Stimulated activated CD8-positive, alpha-beta memory T cell treated with anti-CD3 and anti-CD28 coated beads, Interleukin-7, amount 100 ng/mL, for 24 hours (primary cell): Measurements from ENCODE around the gene PDZRN3.

Source experiments
- DNase-seq: peaks from one replicate; pipeline ENCODE4 v3.0.0-alpha.2; 2020; ENCODE audit warnings: low read depth

Gene PDZRN3

DNA sequence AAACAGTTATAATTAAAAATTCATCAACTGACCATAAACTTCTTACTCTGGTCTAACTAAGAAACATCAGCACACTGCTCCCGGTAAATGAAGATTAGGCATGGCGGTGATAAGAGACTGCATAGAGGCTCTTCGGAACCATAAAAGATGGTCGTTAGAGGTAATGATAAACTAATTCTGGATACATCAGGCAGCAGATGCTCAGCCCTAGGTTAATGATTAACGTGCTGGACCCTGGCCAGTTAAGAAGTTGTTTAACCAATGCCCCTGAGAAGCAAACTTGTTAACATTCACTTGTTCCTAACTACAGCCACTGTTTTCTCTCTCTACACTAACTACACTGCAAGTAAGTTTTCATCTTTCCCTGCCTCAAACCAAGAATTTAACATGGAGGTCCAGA is 111.5 kb downstream of the PDZRN3 start:
- no peak for DNase-seq

DNA sequence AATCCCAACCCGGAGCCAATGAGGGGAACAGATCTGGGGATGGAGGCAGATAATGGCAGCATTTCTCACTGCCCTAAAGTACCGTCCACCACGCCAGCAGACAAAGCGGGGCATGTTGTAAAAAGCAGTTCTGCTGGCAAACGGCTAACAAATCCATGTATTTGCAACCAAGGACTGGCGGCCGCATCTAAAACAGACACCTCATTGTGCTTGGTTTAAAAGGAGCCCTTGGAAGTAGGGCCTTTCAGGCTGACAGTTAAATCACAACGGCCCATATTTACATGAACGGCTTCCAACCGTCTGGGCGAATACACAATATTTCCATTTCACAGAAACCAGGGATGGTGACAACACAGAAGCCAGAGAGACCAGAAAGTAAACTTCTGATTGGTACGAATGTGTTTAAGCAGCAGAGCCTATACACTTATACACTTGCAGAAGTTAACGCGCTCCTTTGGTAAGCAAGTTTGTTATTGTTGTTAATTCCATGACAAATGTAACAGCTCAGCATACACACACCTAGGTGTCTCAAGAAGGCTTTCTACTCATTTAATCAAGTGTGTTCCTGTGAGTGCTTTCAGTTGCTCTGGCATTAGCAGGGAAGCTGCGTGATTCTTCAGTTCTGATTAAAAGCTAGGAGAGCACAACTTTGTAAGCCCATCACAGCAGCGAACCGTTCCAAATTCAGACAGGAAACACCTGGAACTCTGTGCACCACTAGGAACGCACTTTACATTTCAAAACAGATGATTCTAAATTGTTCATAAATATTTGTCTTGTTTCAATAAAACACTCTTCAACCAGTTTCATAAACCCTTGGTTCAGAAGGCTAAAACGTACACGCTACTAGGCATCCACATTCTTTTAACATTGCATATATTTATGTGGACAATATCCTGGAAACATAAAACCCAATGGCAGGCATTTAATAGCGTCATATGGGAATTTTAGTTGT is 112.9 kb downstream of the PDZRN3 start:
- no peak for DNase-seq

DNA sequence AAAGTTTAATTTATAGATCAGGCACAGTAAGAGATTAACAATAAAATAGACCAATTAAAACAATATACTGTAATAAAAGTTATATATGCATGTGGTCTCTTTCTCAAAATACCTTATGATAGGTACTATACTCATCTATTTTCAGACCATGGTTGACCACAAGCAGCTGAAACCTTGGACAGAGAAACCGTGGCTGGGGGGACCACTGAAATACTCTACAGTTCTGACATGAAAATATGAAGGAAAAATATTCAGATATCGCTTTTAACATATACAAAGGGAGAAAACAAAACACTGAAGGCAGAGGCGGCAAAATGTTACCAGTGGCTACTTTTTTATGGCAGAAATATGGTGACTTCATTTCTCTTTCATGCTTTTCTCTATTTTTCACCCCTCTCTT is 114.0 kb downstream of the PDZRN3 start:
- no peak for DNase-seq

DNA sequence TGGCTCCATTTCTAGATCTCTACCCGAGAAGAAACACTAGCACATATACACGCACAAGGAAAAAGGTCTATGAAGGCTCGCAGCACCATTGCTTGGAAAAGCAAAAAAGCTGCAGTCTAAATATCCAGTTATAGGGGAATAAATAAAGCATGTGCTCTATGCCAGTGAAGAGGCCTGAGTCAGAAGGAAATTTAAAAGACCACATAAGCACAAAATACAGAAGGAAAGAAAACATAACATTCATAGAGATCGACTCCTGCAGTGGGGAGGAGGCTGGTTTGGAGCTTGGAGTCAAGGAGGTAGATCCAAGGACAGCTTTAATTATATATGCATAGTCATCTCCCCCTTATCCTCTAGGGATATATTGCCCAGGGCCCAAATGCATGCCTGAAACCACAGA is 114.4 kb downstream of the PDZRN3 start:
- DNase-seq = no peak

DNA sequence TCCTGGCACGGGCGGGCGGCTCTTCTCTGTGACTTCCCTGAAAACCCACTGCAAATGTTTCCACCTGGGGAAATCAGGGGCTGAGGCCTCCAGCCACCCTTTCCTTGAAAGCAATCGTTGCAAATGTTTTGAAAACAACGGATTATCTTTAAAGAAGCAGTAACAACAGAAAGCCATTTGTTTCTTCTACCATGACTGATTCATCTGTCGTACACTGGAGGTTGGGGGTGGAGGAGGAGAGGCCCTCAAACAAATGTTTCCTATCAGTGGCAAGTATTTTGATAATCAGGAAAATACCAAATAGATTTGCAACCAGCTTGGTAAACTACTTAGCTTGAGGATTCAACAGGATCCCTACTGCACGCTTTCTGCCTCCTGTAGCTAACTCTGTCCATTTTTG is 114.9 kb downstream of the PDZRN3 start:
- DNase-seq = no peak

DNA sequence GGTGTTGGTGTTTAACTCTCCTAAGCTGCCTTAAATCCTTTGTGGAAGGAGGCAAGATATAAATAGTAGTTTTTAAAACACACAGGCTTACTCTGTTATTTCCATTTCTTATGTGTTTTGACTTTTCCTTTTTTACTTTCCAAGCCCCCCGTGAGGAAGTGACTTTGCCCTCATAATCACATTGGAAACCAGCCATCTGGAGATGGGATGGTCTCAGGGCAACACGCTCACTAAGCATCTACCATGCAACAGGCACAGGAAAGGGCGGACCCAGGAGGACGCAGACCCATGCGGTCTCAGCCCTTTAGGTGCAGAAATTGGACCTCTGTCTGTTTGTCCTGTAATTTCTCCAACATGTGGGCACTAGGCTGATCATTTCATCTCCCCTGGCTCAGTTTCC is 115.7 kb downstream of the PDZRN3 start:
- DNase-seq = no peak

DNA sequence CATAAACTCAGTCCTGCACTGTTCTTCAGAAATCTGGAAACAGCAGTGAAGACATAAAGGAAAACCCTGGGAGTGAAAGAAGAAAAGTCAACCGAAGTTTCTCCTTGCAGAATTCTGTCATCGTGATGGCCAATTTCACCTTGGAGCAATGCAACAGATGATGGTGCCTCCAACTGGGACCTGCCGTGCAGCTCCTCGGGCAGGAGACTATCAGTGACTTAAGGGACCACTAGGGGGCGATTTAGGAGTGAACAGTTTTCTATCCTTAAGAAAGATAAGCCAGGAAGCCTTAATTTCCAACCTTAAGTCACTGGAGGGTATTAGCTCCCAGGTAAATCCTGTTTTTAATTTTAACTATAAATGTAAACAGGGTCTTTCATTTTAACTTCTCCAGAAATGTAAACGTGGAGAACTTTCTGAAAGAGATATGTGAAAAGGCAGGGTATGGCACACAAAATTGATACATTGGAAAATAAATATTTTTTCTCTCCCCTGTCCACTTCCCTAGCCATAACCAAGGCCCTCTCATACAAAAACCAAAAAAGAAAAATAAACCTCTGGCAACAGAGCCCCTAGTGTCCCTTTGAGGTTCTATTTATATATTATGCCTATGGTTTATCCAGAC is 116.3 kb downstream of the PDZRN3 start:
- no peak for DNase-seq

DNA sequence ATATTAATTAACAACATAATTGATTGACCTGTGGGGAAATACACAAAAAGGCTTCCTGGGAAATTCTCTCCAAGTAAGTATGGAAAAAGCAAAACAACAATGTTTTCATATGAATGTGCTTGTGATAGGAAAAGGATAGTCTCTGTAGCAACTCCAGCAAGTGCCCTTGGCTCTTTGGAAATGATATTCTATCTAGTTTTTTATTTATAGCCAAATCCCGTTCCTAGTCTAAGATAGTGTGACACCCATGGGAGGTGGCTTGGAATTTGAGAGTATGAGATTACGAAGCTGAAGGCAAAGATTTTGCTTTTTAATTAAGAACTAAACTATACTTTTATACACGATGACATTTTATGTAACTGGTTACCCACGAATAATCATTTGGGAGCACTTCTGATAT is 119.9 kb downstream of the PDZRN3 start:
- no peak for DNase-seq

DNA sequence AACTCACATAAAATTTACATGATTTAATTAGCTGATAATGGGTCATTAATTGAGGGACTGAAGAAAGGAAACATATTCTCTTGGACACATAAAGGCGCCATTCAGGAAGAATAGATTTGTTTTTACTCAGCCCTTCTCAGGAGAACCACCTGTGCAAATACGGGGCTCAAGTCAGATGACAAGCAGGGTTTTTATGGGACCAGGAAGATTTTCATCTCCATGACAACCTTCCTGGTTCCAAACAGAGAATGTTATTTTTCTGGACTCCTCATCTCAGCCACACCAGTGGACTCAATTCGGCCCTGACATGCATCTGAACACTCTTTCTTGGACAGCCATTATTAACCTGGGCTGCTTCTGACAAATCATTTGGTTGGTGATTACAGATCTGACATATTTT is 120.5 kb downstream of the PDZRN3 start:
- DNase-seq = no peak

DNA sequence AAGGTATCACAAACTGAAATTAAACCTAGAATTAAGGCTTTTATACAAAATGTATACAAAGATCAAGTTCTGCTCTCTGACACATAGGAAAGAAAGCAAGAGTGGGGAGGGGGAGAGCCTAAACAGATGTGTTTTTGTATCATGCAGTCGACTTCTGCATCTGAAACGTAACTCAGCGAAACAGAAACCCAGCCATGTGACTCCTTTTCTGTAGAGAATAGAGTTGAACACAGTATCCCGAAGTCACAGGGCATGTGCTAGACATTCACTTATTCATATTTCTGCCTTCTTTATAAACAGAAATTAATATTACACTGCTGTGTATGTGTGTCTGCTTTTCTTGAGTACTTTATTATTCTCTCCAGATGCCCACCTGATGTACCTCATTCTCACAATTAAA is 121.0 kb downstream of the PDZRN3 start:
- no peak for DNase-seq

DNA sequence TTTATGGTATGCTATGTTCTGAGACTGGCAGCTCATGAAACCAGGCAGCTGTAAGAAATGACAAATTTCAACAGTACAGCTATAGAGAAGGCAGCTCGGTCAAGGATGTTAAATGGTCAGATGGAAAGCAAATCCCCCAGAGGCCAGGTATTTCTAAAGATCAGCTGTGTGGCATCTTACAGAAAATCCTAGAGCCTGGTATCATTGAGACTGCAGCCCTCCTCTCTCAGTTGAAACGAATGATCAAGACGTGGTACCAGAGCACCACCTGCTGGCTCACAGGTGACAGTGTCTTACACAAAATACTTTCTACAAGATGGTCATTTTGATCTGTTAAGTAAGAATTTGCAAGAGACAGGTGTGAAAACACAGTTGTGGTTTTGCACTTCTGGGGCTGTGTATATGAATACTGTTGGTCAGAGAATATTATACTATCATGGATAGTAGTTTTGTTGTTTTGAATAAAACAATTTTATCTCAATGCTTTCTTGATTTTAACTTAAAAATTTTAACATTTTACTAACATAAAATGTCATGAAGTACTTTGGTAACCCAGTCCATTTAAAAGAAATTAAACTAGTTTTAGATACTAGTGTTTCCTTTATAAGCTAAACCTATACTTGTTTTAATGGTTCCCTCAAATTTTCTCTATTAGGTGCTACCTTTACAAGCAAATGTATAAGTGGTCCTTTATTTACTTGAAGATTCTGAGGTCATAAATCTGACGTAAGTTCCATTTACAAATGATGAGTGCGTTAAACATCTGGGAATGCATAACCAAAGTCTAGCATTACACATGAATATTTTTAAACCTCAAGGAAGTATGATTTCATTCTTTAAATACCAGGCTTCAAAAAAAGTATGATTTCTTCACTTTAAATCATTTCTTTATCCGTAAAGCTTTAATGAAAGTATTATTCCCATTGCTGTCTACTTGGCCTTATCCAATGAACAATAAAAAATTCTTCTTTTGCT is 121.8 kb downstream of the PDZRN3 start:
- DNase-seq = peak; percentile 18

DNA sequence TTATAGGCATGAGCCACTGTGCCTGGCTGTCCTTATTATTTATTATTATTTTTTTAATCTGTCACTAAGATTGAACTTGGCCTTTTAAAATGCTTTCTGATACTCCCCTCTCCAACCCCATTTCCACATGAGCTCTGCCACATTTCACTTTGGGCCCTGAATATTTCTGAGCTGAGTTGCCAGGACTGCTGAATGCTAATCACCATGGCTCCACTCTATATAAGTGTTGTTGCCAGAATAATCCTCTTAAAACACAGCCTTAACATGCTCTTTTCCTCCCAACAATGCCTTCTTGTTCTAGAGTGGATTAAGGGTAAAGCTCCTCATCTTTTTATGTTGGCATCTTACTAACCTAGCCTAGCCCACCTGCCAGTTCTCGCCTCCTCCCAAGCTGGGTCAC is 124.4 kb downstream of the PDZRN3 start:
- no peak for DNase-seq

DNA sequence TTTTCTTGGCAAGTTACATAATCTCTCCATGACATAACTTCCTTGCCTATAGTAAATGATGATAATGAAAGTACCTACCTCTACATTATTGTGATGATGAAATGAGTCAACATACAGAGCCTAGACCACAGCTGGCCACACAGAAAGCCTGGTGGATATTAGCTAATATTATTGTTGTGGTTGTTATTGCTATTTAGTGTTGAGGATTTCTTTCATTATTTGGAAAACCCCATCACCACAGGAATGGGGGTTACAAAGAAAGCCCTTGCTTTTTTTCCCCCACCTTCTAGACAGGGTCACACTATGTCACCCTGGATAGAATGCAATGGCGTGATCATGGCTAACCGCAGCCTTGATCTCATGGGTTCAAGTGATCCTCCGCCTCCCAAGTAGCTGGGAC is 125.0 kb downstream of the PDZRN3 start:
- no peak for DNase-seq

DNA sequence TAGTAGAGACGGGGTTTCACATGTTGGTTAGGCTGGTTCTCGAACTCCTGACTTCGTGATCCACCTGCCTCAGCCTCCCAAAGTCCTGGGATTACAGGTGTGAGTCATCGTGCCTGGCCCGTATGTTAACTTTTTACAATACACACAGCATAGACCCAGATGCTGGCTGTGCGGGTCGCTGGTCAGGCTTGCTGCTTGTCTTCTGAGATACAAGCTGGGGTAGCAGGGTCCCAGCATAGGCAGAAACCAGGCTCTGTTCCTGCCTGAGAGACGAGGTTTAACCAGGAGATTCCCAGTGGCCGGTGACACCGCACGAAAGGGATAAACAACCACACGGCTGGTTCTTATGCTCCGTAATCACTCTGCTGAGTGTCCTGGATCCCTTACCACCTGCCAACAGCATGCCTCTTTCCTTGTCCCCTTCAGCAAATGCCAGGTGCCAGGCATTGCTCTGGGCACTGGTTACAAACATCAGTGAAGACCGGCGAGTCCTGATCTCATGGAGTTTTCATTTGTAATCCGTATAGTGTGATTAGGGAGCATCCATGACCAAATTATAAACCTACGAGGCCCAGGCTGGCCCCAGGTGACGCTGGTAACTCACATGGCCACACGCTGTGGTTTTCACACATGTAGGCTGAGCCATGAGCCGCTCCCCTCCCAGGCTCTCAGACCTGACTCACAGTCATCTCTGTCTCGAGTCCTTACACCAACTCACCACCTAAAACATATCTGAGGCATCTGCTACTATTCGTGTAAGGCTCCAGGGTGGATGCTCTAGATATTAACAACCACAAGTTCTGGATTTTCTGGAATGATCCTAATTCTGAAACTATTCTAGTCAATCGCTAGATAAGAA is 125.7 kb downstream of the PDZRN3 start:
- DNase-seq = no peak

DNA sequence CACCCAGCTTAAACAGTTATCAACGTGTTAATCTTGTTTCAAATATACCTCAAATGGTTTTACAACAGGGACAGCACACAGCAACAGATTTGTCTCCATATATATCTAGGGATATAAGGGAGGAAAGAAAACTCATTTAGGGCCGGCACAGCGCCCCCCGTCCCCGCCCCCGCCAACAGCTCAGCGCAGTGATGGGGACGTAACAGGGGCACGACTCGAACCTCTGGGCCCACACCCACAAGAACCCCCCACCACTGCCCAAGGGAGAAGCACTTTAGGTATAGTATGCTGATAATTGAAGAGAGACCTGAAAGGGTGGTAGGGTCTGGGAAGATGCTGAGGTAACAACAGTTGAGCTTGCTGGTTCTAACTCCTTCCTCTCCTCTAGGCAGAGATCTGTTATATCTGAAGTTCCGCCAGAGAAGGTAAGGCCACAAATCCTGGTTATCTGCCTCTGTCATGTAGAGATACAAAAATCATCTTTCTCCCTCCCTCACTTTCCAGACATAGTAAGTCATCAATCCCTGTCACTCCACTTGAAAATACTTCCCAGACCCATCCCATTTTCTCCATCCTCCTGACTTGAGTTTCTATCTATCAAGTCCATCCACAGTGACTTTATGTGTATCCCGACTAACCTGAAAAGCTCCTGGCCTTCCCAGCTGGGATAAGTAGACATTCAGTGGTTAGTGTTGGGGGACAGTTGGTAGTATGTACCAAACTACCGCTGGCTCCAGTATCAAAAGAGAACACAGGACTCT is 126.9 kb downstream of the PDZRN3 start:
- DNase-seq = no peak

DNA sequence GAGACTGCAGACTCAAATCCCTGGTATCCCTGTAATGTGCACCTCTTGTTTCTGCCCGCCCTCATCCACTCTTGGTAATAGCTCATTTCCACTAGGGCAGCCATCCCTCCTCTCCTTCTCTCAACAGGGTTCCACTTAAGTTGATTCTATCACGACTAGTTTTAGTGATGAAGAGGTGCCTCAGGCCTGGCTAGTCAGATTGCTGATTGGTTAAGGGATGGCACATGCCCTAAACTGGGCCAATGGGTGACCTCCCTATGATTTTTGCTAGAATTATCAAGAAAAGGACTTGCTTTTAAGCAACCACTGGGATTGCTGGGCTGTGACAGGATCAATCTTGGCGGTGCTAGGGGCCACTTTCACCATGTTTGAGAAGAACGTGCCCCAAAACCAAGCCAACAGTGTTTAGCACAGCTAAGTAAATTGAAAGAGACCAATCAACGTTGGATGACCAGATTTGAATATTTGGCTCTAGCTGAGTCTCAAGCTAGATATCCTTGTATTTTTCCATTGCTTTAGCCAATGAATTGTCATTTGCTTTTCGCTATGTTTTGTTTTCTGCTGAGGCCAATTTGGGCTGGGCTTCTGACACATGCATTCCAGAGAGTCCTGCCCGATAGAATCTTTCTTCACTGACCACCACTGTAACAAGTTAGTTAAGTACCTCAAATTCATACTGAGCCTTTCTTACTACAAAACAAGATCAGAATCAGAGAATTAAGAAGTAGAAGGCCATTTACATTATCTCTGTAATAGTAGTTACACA is 131.0 kb downstream of the PDZRN3 start:
- no peak for DNase-seq

DNA sequence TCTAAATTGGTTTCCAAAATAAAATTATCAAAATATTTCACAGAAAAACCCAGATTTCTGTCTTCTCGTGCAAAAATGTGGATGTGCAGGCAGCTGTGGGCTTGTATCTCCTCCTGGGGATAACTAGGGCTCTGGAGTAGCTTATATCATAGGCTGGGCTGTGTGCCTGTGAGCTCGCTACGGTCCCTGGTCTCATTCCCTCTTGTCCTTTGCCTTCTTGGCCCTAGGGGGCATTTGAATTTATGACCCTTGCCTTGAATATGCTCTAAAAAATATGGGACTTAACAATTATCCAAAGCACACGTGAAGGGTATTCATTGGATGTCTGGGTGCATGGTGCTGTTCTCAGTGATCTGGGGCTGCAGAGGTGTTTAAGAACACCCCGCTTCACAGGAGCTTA is 132.6 kb downstream of the PDZRN3 start:
- DNase-seq = no peak

DNA sequence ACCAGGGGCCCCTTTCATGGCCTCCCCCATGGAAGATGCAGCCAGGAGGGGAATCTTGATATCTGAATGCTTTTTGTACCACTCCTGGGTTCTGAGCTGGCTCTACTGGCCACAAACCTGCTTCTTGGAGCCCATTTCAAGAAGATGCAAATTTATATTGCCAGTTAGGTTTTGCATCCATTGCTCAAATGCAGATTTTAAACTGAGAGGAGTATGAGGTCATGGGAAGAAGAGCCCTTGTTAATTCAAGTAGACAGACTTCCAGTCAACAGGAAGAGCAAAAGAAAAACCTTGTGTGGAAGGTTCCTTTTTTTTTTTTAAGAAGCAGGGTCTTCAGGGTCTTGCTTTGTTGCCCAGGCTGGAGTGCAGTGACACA is 133.5 kb downstream of the PDZRN3 start:
- DNase-seq = no peak

DNA sequence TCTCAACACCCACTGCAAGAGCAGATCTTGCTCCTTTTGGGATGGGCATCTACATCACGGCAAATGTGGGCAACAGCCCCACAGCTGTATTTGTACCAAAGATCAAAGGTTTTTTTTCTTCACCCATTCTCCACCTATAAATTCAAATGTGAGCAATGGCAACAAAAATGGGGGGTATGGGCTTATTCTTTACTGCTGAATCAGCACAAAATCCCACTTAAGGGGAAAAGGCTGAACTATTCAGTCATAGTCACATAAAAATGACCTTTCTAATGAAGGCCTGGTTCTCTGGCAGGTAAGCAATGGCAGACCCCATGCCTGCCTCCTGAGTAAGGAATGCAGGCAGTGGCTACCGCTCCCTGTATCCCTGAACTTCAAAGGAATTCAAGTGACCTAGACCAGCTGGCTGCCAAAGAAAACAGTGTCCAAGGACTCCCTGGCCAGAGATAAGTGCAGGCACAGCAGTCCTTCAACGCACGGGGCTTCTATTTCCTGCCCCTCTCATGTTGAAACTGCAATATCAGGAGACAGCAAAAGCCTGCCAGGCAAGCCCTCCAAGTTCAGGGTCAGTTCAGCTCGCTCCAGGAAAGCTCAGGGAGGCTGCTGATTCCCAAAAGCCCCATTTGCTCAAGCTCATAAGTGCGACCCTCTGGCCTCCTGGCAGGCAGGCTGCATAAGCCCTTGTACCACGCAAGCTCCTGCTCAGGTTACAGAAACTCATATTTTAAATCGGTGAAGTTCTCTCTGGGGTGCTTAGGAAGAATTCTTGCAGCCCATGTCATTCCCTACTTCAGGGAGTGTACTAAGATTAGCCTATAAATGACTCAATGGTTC is 134.1 kb downstream of the PDZRN3 start:
- no peak for DNase-seq
